Measurements from ENCODE around the gene IL6R. TPM values are rescaled to one million over a fixed set of nuclear protein-coding genes. Genes with fewer than 3 reads are reported as not detected.

IL6R gene
- total RNA-seq, 1 experiment from 2014 or later: 16.1 TPM

DNA sequence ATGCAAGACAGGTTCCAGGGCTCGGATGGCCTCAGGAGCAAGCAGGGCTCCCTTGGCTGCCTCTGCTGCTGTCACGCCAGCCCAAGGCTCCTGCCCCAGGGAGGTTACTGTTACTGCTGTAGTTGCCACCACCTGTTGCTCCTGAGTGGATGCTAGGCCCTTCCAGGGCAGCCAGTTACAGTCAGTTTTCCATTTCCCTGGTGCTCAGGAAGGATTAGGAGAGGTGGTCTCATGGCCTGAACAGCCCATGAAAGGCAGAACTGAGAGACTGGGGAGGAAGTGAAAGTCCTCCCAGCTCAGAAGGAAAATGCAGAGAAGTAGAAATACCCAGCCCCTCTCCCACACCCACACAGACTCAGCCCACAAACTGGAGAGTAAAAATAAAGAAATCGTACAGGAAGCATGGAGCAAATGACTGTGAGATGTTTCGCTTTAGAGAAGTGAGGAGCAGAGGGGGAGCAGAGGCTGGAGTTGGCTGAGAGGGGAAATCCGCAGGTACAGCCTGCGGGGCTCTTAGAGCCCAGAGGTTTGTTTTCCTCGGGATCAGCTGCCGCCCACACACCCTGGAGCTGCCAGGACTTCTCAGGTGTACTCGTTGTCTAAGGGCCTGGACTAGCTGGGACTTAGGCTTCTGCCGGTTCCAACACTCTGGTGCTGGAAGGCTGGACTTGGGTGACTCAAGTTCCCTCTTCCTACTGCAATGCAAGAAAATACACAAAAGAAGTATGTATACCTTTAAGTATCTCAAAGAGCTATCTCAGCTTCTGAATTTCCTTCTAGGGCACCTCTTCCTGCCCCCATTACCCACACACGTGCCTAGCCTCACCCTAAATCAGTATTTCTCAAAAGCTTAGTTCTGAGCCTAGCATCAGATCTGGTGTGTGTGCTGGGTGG lies 2.3 kb downstream of the IL6R start:
- H3K4me2 ChIP-seq (ENCODE audit: low read length): peak overlapping the region; percentile 97
- ATAC-seq (no peak), DNase-seq (no peak)
- CTCF ChIA-PET: no interaction called here
- no peaks in the 10 kb centered on the region for H3K36me3 ChIP-seq (ENCODE audit: low read depth, low read length)
- peaks cover 30% of the 10 kb centered on the region for H3K4me1 ChIP-seq (ENCODE audit: insufficient read depth, low read length)
- no peak overlapping the region for H3K9ac ChIP-seq (ENCODE audit: low read length)
- TF ChIP-seq, protein P1, sequence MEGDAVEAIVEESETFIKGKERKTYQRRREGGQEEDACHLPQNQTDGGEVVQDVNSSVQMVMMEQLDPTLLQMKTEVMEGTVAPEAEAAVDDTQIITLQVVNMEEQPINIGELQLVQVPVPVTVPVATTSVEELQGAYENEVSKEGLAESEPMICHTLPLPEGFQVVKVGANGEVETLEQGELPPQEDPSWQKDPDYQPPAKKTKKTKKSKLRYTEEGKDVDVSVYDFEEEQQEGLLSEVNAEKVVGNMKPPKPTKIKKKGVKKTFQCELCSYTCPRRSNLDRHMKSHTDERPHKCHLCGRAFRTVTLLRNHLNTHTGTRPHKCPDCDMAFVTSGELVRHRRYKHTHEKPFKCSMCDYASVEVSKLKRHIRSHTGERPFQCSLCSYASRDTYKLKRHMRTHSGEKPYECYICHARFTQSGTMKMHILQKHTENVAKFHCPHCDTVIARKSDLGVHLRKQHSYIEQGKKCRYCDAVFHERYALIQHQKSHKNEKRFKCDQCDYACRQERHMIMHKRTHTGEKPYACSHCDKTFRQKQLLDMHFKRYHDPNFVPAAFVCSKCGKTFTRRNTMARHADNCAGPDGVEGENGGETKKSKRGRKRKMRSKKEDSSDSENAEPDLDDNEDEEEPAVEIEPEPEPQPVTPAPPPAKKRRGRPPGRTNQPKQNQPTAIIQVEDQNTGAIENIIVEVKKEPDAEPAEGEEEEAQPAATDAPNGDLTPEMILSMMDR (conservative IDR thresholded peaks at IDR 0.05; ENCODE audit: low read depth, low read length): no peak
- TF ChIP-seq EZH2phosphoT487 (IDR thresholded peaks at IDR 0.05; ENCODE audit: borderline replicate concordance, low read length) (no peak), EZH2 (IDR thresholded peaks at IDR 0.05; ENCODE audit: low read length, unreplicated experiment) (no peak)
- no peaks in the 10 kb centered on the region for H3F3A ChIP-seq (ENCODE audit: low read length, unreplicated experiment)
- H3K4me3 ChIP-seq (ENCODE audit: low read length): peak overlapping the region; percentile 93
- H3K27ac ChIP-seq (ENCODE audit: low read length): no peak overlapping the region
- POLR2A ChIA-PET (ENCODE audit: unreplicated experiment): interaction anchor here (0.6 to 0.7 kb wide), 2 partner anchors 63 to 82 kb away, joined by 3 read pairs; no protein-coding TSS in a partner anchor
- no peaks in the 10 kb centered on the region for H3K27me3 ChIP-seq (ENCODE audit: low read length)
- intact Hi-C loops (cut with micrococcal nuclease): loop anchor here (5.0 to 10.0 kb wide), 3 partner anchors 40 to 150 kb away; partner anchors contain the start of gene UBE2Q1
- H4K20me1 ChIP-seq (ENCODE audit: low read length): no peaks in the 10 kb centered on the region
- no peak overlapping the region for H2AFZ ChIP-seq (ENCODE audit: low read length)
- H3K9me3 ChIP-seq (ENCODE audit: low read length): no peaks in the 10 kb centered on the region
- BruUV-seq (replicated peaks): no TSS peak
- H3K9me2 ChIP-seq (replicated peaks; ENCODE audit: low read length): no peaks in the 10 kb centered on the region
- peaks cover 38% of the 10 kb centered on the region for H3K79me2 ChIP-seq (ENCODE audit: low read length)

- BruUV-seq (replicated peaks): no TSS peak
- Histone ChIP-seq H3K4me3 (ENCODE audit: low read length) (no peak overlapping the region), H3K4me2 (ENCODE audit: low read length) (peak overlapping the region; percentile 97; the same call in 1 of the 2 replicates), H3K79me2 (ENCODE audit: low read length) (peaks cover 38% of the 10 kb centered on the region), H3K27ac (ENCODE audit: low read length) (no peak overlapping the region), H3K9me2 (replicated peaks; ENCODE audit: low read length) (no peaks in the 10 kb centered on the region), H3K36me3 (ENCODE audit: low read depth, low read length) (no peaks in the 10 kb centered on the region), H4K20me1 (ENCODE audit: low read length) (no peaks in the 10 kb centered on the region), H3K4me1 (ENCODE audit: insufficient read depth, low read length) (peaks cover 30% of the 10 kb centered on the region), H3F3A (ENCODE audit: low read length, unreplicated experiment) (no peaks in the 10 kb centered on the region), H2AFZ (ENCODE audit: low read length) (no peak overlapping the region), H3K9me3 (ENCODE audit: low read length) (no peaks in the 10 kb centered on the region), H3K27me3 (ENCODE audit: low read length) (no peaks in the 10 kb centered on the region), H3K9ac (ENCODE audit: low read length) (no peak overlapping the region)
- CTCF ChIA-PET: interaction anchor here (0.7 kb wide), 1 partner anchor 71 kb away, joined by 4 read pairs; no protein-coding TSS in a partner anchor
- TF ChIP-seq, protein P1 (conservative IDR thresholded peaks at IDR 0.05; ENCODE audit: low read depth, low read length): no peak
- no peak for TF ChIP-seq EZH2 (IDR thresholded peaks at IDR 0.05; ENCODE audit: low read length, unreplicated experiment)
- TF ChIP-seq EZH2phosphoT487 (IDR thresholded peaks at IDR 0.05; ENCODE audit: borderline replicate concordance, low read length): no peak
- no peak for ATAC-seq
- intact Hi-C loops (cut with micrococcal nuclease): loop anchor here (5.0 to 10.0 kb wide), 3 partner anchors 39 to 149 kb away; partner anchors contain the start of gene UBE2Q1
- POLR2A ChIA-PET (ENCODE audit: unreplicated experiment): no interaction called here
- no peak for DNase-seq
Observed at GRCh38 chr1:154408174-154408777, 3.1 kb downstream of the IL6R start.
